Stomach (tissue), 4 donors: ENCODE measurements around the gene GRAMD1B.

Source experiments
- EP300 ChIP-seq: sonication (generic); formaldehyde crosslinking; IDR thresholded peaks from one replicate; pipeline ENCODE4 v1.6.1; 2017; ENCODE audit warnings: antibody characterized with exemption
- POLR2A ChIP-seq, 4 donors: fragments of 450-650 bp; IDR thresholded peaks; one replicate each; pipeline ENCODE4 v1.6.1; 2016; ENCODE audit warnings: antibody characterized with exemption in 4 of 4, control low read depth in 2 of 4, mild to moderate bottlenecking in 1 of 4, moderate library complexity in 1 of 4
- POLR2AphosphoS5 ChIP-seq, 3 donors: sonication (generic); formaldehyde crosslinking; IDR thresholded peaks; one replicate each; pipeline ENCODE4 v1.6.1; 2016; ENCODE audit warnings: antibody characterized with exemption in 3 of 3
- TF ChIP-seq, protein P1 (sequence below), 7 experiments: fragments of 450-650 bp in 4 of 7; fragments of 200-600 bp in 3 of 7; sonication (generic) in 3 of 7; IDR thresholded peaks; one replicate each; pipeline ENCODE4 v1.5.1; 2016 to 2019; ENCODE audit warnings: antibody characterized with exemption in 7 of 7, control low read depth in 2 of 7, mild to moderate bottlenecking in 1 of 7

DNA sequence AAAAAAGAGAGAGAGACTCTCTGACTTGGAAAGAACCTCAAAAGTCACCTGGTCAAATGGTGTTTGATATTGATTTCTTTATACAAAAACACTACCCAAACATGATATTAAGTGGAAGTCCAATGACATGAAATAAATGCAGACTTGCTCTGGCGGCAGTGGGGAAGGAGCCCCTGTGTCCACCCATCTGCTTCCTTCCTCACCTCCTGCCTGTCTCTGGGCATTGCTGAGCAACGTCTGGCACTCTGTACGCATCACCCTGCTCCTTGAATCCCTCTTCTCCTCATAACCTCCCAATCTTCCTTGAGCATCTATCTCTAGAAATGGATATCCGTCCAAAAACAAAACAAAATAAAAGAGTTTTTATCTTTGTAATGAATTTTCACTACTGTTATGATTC lies 39.9 kb upstream of the GRAMD1B start:
- TF ChIP-seq, protein P1, sequence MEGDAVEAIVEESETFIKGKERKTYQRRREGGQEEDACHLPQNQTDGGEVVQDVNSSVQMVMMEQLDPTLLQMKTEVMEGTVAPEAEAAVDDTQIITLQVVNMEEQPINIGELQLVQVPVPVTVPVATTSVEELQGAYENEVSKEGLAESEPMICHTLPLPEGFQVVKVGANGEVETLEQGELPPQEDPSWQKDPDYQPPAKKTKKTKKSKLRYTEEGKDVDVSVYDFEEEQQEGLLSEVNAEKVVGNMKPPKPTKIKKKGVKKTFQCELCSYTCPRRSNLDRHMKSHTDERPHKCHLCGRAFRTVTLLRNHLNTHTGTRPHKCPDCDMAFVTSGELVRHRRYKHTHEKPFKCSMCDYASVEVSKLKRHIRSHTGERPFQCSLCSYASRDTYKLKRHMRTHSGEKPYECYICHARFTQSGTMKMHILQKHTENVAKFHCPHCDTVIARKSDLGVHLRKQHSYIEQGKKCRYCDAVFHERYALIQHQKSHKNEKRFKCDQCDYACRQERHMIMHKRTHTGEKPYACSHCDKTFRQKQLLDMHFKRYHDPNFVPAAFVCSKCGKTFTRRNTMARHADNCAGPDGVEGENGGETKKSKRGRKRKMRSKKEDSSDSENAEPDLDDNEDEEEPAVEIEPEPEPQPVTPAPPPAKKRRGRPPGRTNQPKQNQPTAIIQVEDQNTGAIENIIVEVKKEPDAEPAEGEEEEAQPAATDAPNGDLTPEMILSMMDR (IDR thresholded peaks at IDR 0.05) = no peak
- TF ChIP-seq POLR2A (IDR thresholded peaks at IDR 0.05) = no peak
- TF ChIP-seq EP300 = no peak
- TF ChIP-seq POLR2AphosphoS5 (IDR thresholded peaks at IDR 0.05) = no peak
